ENCODE data around the gene PTPRD.

PTPRD gene

GRCh38 chr9:8831568-8831967 lies 1781.2 kb downstream of the PTPRD start:
- Histone ChIP-seq H3K36me3 (ENCODE audit: control insufficient read depth in 2 of 2, insufficient read depth in 2 of 2, low read length in 2 of 2) (no peaks in the 10 kb centered on the region), H3K27me3 (ENCODE audit: control insufficient read depth in 1 of 2, insufficient read depth in 2 of 2, low read length in 2 of 2) (no peaks in the 10 kb centered on the region), H3K4me3 (ENCODE audit: low read length in 2 of 2) (no peak overlapping the region), H3K9ac (ENCODE audit: low read length in 2 of 2) (no peak overlapping the region), H3K4me1 (ENCODE audit: control insufficient read depth, insufficient read depth, low read length) (no peaks in the 10 kb centered on the region), H3K9me3 (ENCODE audit: control insufficient read depth in 2 of 2, low read length in 2 of 2) (no peaks in the 10 kb centered on the region), H3K27ac (ENCODE audit: low read length) (no peak overlapping the region)

- Histone ChIP-seq H3K27me3 (ENCODE audit: control insufficient read depth in 1 of 2, insufficient read depth in 2 of 2, low read length in 2 of 2) (no peaks in the 10 kb centered on the region), H3K9ac (ENCODE audit: low read length in 2 of 2) (no peak overlapping the region), H3K36me3 (ENCODE audit: control insufficient read depth in 2 of 2, insufficient read depth in 2 of 2, low read length in 2 of 2) (no peaks in the 10 kb centered on the region), H3K9me3 (ENCODE audit: control insufficient read depth in 2 of 2, low read length in 2 of 2) (no peaks in the 10 kb centered on the region), H3K27ac (ENCODE audit: low read length) (no peak overlapping the region), H3K4me1 (ENCODE audit: control insufficient read depth, insufficient read depth, low read length) (no peaks in the 10 kb centered on the region), H3K4me3 (ENCODE audit: low read length in 2 of 2) (no peak overlapping the region)
Measured at GRCh38 chr9:8826281-8826680, 1786.5 kb downstream of the PTPRD start.

- no peak overlapping the region for H3K27ac ChIP-seq (ENCODE audit: low read length)
- H3K9me3 ChIP-seq (ENCODE audit: control insufficient read depth in 2 of 2, low read length in 2 of 2), result no peaks in the 10 kb centered on the region
- H3K4me1 ChIP-seq (ENCODE audit: control insufficient read depth, insufficient read depth, low read length), result no peaks in the 10 kb centered on the region
- no peaks in the 10 kb centered on the region for H3K27me3 ChIP-seq (ENCODE audit: control insufficient read depth in 1 of 2, insufficient read depth in 2 of 2, low read length in 2 of 2)
- H3K4me3 ChIP-seq (ENCODE audit: low read length in 2 of 2), result no peak overlapping the region
- no peaks in the 10 kb centered on the region for H3K36me3 ChIP-seq (ENCODE audit: control insufficient read depth in 2 of 2, insufficient read depth in 2 of 2, low read length in 2 of 2)
- no peak overlapping the region for H3K9ac ChIP-seq (ENCODE audit: low read length in 2 of 2)
Measured at GRCh38 chr9:8825585-8826147, 1787.1 kb downstream of the PTPRD start.

- H3K4me3 ChIP-seq (ENCODE audit: low read length in 2 of 2), result no peak overlapping the region
- H3K36me3 ChIP-seq (ENCODE audit: control insufficient read depth in 2 of 2, insufficient read depth in 2 of 2, low read length in 2 of 2), result no peaks in the 10 kb centered on the region
- no peaks in the 10 kb centered on the region for H3K4me1 ChIP-seq (ENCODE audit: control insufficient read depth, insufficient read depth, low read length)
- no peaks in the 10 kb centered on the region for H3K27me3 ChIP-seq (ENCODE audit: control insufficient read depth in 1 of 2, insufficient read depth in 2 of 2, low read length in 2 of 2)
- H3K27ac ChIP-seq (ENCODE audit: low read length), result no peak overlapping the region
- H3K9ac ChIP-seq (ENCODE audit: low read length in 2 of 2), result no peak overlapping the region
- no peaks in the 10 kb centered on the region for H3K9me3 ChIP-seq (ENCODE audit: control insufficient read depth in 2 of 2, low read length in 2 of 2)
Measured at GRCh38 chr9:8823131-8823895, 1789.5 kb downstream of the PTPRD start.

- H3K9ac ChIP-seq (ENCODE audit: low read length in 2 of 2), result no peak overlapping the region
- no peaks in the 10 kb centered on the region for H3K36me3 ChIP-seq (ENCODE audit: control insufficient read depth in 2 of 2, insufficient read depth in 2 of 2, low read length in 2 of 2)
- H3K9me3 ChIP-seq (ENCODE audit: control insufficient read depth in 2 of 2, low read length in 2 of 2), result no peaks in the 10 kb centered on the region
- H3K4me1 ChIP-seq (ENCODE audit: control insufficient read depth, insufficient read depth, low read length), result no peaks in the 10 kb centered on the region
- no peak overlapping the region for H3K4me3 ChIP-seq (ENCODE audit: low read length in 2 of 2)
- no peaks in the 10 kb centered on the region for H3K27me3 ChIP-seq (ENCODE audit: control insufficient read depth in 1 of 2, insufficient read depth in 2 of 2, low read length in 2 of 2)
- H3K27ac ChIP-seq (ENCODE audit: low read length), result no peak overlapping the region
Measured at GRCh38 chr9:8822667-8823025, 1790.2 kb downstream of the PTPRD start.

GRCh38 chr9:8821910-8822666 lies 1790.7 kb downstream of the PTPRD start:
- no peak overlapping the region for H3K4me3 ChIP-seq (ENCODE audit: low read length in 2 of 2)
- no peak overlapping the region for H3K9ac ChIP-seq (ENCODE audit: low read length in 2 of 2)
- no peaks in the 10 kb centered on the region for H3K27me3 ChIP-seq (ENCODE audit: control insufficient read depth in 1 of 2, insufficient read depth in 2 of 2, low read length in 2 of 2)
- no peaks in the 10 kb centered on the region for H3K9me3 ChIP-seq (ENCODE audit: control insufficient read depth in 2 of 2, low read length in 2 of 2)
- H3K36me3 ChIP-seq (ENCODE audit: control insufficient read depth in 2 of 2, insufficient read depth in 2 of 2, low read length in 2 of 2), result no peaks in the 10 kb centered on the region
- no peak overlapping the region for H3K27ac ChIP-seq (ENCODE audit: low read length)
- no peaks in the 10 kb centered on the region for H3K4me1 ChIP-seq (ENCODE audit: control insufficient read depth, insufficient read depth, low read length)

GRCh38 chr9:8817335-8817734 lies 1795.5 kb downstream of the PTPRD start:
- no peaks in the 10 kb centered on the region for H3K36me3 ChIP-seq (ENCODE audit: control insufficient read depth in 2 of 2, insufficient read depth in 2 of 2, low read length in 2 of 2)
- no peaks in the 10 kb centered on the region for H3K9me3 ChIP-seq (ENCODE audit: control insufficient read depth in 2 of 2, low read length in 2 of 2)
- H3K27me3 ChIP-seq (ENCODE audit: control insufficient read depth in 1 of 2, insufficient read depth in 2 of 2, low read length in 2 of 2), result no peaks in the 10 kb centered on the region
- no peak overlapping the region for H3K9ac ChIP-seq (ENCODE audit: low read length in 2 of 2)
- H3K27ac ChIP-seq (ENCODE audit: low read length), result no peak overlapping the region
- H3K4me3 ChIP-seq (ENCODE audit: low read length in 2 of 2), result no peak overlapping the region
- H3K4me1 ChIP-seq (ENCODE audit: control insufficient read depth, insufficient read depth, low read length), result no peaks in the 10 kb centered on the region

- H3K9me3 ChIP-seq (ENCODE audit: control insufficient read depth in 2 of 2, low read length in 2 of 2), result no peaks in the 10 kb centered on the region
- no peak overlapping the region for H3K27ac ChIP-seq (ENCODE audit: low read length)
- H3K4me3 ChIP-seq (ENCODE audit: low read length in 2 of 2), result no peak overlapping the region
- no peaks in the 10 kb centered on the region for H3K4me1 ChIP-seq (ENCODE audit: control insufficient read depth, insufficient read depth, low read length)
- no peaks in the 10 kb centered on the region for H3K27me3 ChIP-seq (ENCODE audit: control insufficient read depth in 1 of 2, insufficient read depth in 2 of 2, low read length in 2 of 2)
- no peaks in the 10 kb centered on the region for H3K36me3 ChIP-seq (ENCODE audit: control insufficient read depth in 2 of 2, insufficient read depth in 2 of 2, low read length in 2 of 2)
- no peak overlapping the region for H3K9ac ChIP-seq (ENCODE audit: low read length in 2 of 2)
Measured at GRCh38 chr9:8816361-8816760, 1796.4 kb downstream of the PTPRD start.

GRCh38 chr9:8815931-8816330 lies 1796.9 kb downstream of the PTPRD start:
- no peak overlapping the region for H3K9ac ChIP-seq (ENCODE audit: low read length in 2 of 2)
- no peaks in the 10 kb centered on the region for H3K4me1 ChIP-seq (ENCODE audit: control insufficient read depth, insufficient read depth, low read length)
- H3K27ac ChIP-seq (ENCODE audit: low read length), result no peak overlapping the region
- H3K4me3 ChIP-seq (ENCODE audit: low read length in 2 of 2), result no peak overlapping the region
- no peaks in the 10 kb centered on the region for H3K36me3 ChIP-seq (ENCODE audit: control insufficient read depth in 2 of 2, insufficient read depth in 2 of 2, low read length in 2 of 2)
- H3K27me3 ChIP-seq (ENCODE audit: control insufficient read depth in 1 of 2, insufficient read depth in 2 of 2, low read length in 2 of 2), result no peaks in the 10 kb centered on the region
- no peaks in the 10 kb centered on the region for H3K9me3 ChIP-seq (ENCODE audit: control insufficient read depth in 2 of 2, low read length in 2 of 2)

- Histone ChIP-seq H3K4me3 (ENCODE audit: low read length in 2 of 2) (no peak overlapping the region), H3K4me1 (ENCODE audit: control insufficient read depth, insufficient read depth, low read length) (no peaks in the 10 kb centered on the region), H3K36me3 (ENCODE audit: control insufficient read depth in 2 of 2, insufficient read depth in 2 of 2, low read length in 2 of 2) (no peaks in the 10 kb centered on the region), H3K9ac (ENCODE audit: low read length in 2 of 2) (no peak overlapping the region), H3K9me3 (ENCODE audit: control insufficient read depth in 2 of 2, low read length in 2 of 2) (no peaks in the 10 kb centered on the region), H3K27me3 (ENCODE audit: control insufficient read depth in 1 of 2, insufficient read depth in 2 of 2, low read length in 2 of 2) (no peaks in the 10 kb centered on the region), H3K27ac (ENCODE audit: low read length) (no peak overlapping the region)
Measured at GRCh38 chr9:8815219-8815618, 1797.6 kb downstream of the PTPRD start.

GRCh38 chr9:8812888-8813287 lies 1799.9 kb downstream of the PTPRD start:
- no peak overlapping the region for H3K4me3 ChIP-seq (ENCODE audit: low read length in 2 of 2)
- no peaks in the 10 kb centered on the region for H3K9me3 ChIP-seq (ENCODE audit: control insufficient read depth in 2 of 2, low read length in 2 of 2)
- H3K27me3 ChIP-seq (ENCODE audit: control insufficient read depth in 1 of 2, insufficient read depth in 2 of 2, low read length in 2 of 2), result no peaks in the 10 kb centered on the region
- no peaks in the 10 kb centered on the region for H3K4me1 ChIP-seq (ENCODE audit: control insufficient read depth, insufficient read depth, low read length)
- no peak overlapping the region for H3K9ac ChIP-seq (ENCODE audit: low read length in 2 of 2)
- no peak overlapping the region for H3K27ac ChIP-seq (ENCODE audit: low read length)
- no peaks in the 10 kb centered on the region for H3K36me3 ChIP-seq (ENCODE audit: control insufficient read depth in 2 of 2, insufficient read depth in 2 of 2, low read length in 2 of 2)
